Sigmoid colon (tissue), 7 donors: ENCODE measurements around the gene G3BP1. TPM values are rescaled to one million over a fixed set of nuclear protein-coding genes. Genes with fewer than 3 reads are reported as not detected.
"Not testable (repeated sequence)": the region's sequence is repeated elsewhere in the genome, so short reads cannot be mapped to it uniquely, and the experiment has no call there.

ENCODE experiments used
- DNase-seq: peaks from one replicate; pipeline ENCODE4 v3.0.0-alpha.2; 2019
- H3K27ac ChIP-seq, 4 donors: fragments of 200-600 bp; sonication (generic); one replicate each; pipeline ENCODE4 v1.5.1; 2016 to 2019; ENCODE audit warnings: mild to moderate bottlenecking in 1 of 4
- H3K27me3 ChIP-seq, 3 donors: fragments of 200-600 bp; sonication (generic); one replicate each; pipeline ENCODE4 v1.5.1; 2019; ENCODE audit warnings: mild to moderate bottlenecking in 1 of 3
- H3K36me3 ChIP-seq, 4 donors: fragments of 200-600 bp; sonication (generic); one replicate each; pipeline ENCODE4 v1.5.1; 2016 to 2019
- H3K4me1 ChIP-seq, 4 donors: fragments of 200-600 bp; sonication (generic); one replicate each; pipeline ENCODE4 v1.5.1; 2017 to 2019
- H3K4me3 ChIP-seq, 4 donors: fragments of 200-600 bp; sonication (generic); one replicate each; pipeline ENCODE4 v1.5.1; 2017 to 2019; ENCODE audit warnings: mild to moderate bottlenecking in 2 of 4, moderate library complexity in 1 of 4
- H3K9me3 ChIP-seq, 4 donors: fragments of 200-600 bp in 3 of 4; sonication (generic) in 3 of 4; one replicate each; pipeline versions ENCODE4 v1.5.1 to v1.6.1; 2013 to 2019
- CTCF ChIP-seq, 4 experiments: fragments of 450-650 bp in 3 of 4; fragments of 200-600 bp in 1 of 4; IDR thresholded peaks; one replicate each; pipeline ENCODE4 v1.5.1; 2016 to 2019; ENCODE audit warnings: antibody characterized with exemption in 4 of 4, mild to moderate bottlenecking in 3 of 4, moderate library complexity in 2 of 4
- EP300 ChIP-seq, 4 donors: sonication (generic); formaldehyde crosslinking; IDR thresholded peaks; one replicate each; pipeline ENCODE4 v1.6.1; 2017; ENCODE audit warnings: antibody characterized with exemption in 4 of 4
- POLR2A ChIP-seq, 2 donors: fragments of 450-650 bp; IDR thresholded peaks; one replicate each; pipeline ENCODE4 v1.6.1; 2016; ENCODE audit warnings: antibody characterized with exemption in 2 of 2, mild to moderate bottlenecking in 2 of 2, moderate library complexity in 2 of 2
- POLR2AphosphoS5 ChIP-seq, 4 donors: sonication (generic); formaldehyde crosslinking; IDR thresholded peaks; one replicate each; pipeline ENCODE4 v1.6.1; 2017; ENCODE audit warnings: antibody characterized with exemption in 4 of 4
- WGBS, 2 donors: extraction: QIAGEN DNeasy Blood & Tissue Kit; methylation state at CpG; one replicate each; pipeline ENCODE4 v1.1.7; 2013; 5-methylcytosine and 5-hydroxymethylcytosine counted together
- intact Hi-C: fragments of 100-400 bp; cut with DNase I; formaldehyde crosslinking; loops from one replicate; pipeline ENCODE4 v1.15.1; 2023
- polyA plus RNA-seq, 3 donors: library from polyadenylated mRNA; stranded (reverse); fragments of 200-250 nt; gene quantifications; one replicate each; pipeline ENCODE4 v1.2.3, GENCODE V29; 2013
- total RNA-seq, 4 donors: library from RNA; depleted of rRNA; stranded (reverse); fragments of >200 nt; gene quantifications; one replicate each; pipeline ENCODE4 v1.1.0, GENCODE V29; 2016
- donor health status: healthy with polysubstance abuse.
- donor health status: Bipolar disorder and iron deficiency.
- donor health status: healthy.

G3BP1 gene
- total and polyA plus RNA-seq, 7 donors = 16.8 to 158 (median 68.5) TPM

GRCh38 chr5:151780348-151780747, 8.6 kb downstream of the G3BP1 start:
- H3K27me3 ChIP-seq = no peaks in the 10 kb centered on the region
- no peak for DNase-seq
- peaks cover 0 to 88% (median 59%) of the 10 kb centered on the region in 4 donors for H3K4me1 ChIP-seq
- TF ChIP-seq CTCF (IDR thresholded peaks at IDR 0.05) = no peak
- no peak for TF ChIP-seq POLR2A (IDR thresholded peaks at IDR 0.05)
- no peak for TF ChIP-seq POLR2AphosphoS5 (IDR thresholded peaks at IDR 0.05)
- no peak for TF ChIP-seq EP300 (IDR thresholded peaks at IDR 0.05)
- intact Hi-C loops = no loop called here
- peaks cover 0 to 4% (median 0%) of the 10 kb centered on the region in 4 donors for H3K36me3 ChIP-seq
- no peak overlapping the region for H3K27ac ChIP-seq
- no peaks in the 10 kb centered on the region for H3K9me3 ChIP-seq
- no peak overlapping the region for H3K4me3 ChIP-seq
- WGBS, 2 donors = 93% methylated on average over 11 of the region's 11 CpGs

GRCh38 chr5:151781201-151781600, 9.4 kb downstream of the G3BP1 start:
- TF ChIP-seq EP300 (IDR thresholded peaks at IDR 0.05) = no peak
- no peak for TF ChIP-seq POLR2AphosphoS5 (IDR thresholded peaks at IDR 0.05)
- no peak for TF ChIP-seq POLR2A (IDR thresholded peaks at IDR 0.05)
- TF ChIP-seq CTCF (IDR thresholded peaks at IDR 0.05) = no peak
- Histone ChIP-seq H3K4me3 (no peak overlapping the region), H3K4me1 (peaks cover 0 to 88% (median 54%) of the 10 kb centered on the region in 4 donors), H3K27me3 (no peaks in the 10 kb centered on the region), H3K27ac (no peak overlapping the region), H3K36me3 (peaks cover 0 to 4% (median 0%) of the 10 kb centered on the region in 4 donors), H3K9me3 (no peaks in the 10 kb centered on the region)
- 45 to 53% methylated on average over 1 of the region's 1 CpG for WGBS, 2 donors
- no peak for DNase-seq
- intact Hi-C loops = no loop called here

- H3K4me3 ChIP-seq, DNase-seq, H3K27ac ChIP-seq, H3K27me3 ChIP-seq, H3K9me3 ChIP-seq, intact Hi-C loops: not testable (repeated sequence)
- 93 to 96% methylated on average over 16 of the region's 16 CpGs for WGBS, 2 donors
- Histone ChIP-seq H3K4me1 (peaks cover 0 to 68% (median 39%) of the 10 kb centered on the region in 4 donors), H3K36me3 (peaks cover 0 to 22% (median 1%) of the 10 kb centered on the region in 4 donors)
These were observed 11.9 kb downstream of the G3BP1 start for GRCh38 chr5:151783664-151784063.

- Histone ChIP-seq H3K27ac (no peak overlapping the region), H3K4me3 (no peak overlapping the region), H3K4me1 (peaks cover 0 to 68% (median 34%) of the 10 kb centered on the region in 4 donors), H3K36me3 (peaks cover 0 to 26% (median 1%) of the 10 kb centered on the region in 4 donors), H3K9me3 (no peaks in the 10 kb centered on the region), H3K27me3 (no peaks in the 10 kb centered on the region)
- intact Hi-C loops = no loop called here
- 67 to 68% methylated on average over 3 of the region's 3 CpGs for WGBS, 2 donors
- no peak for TF ChIP-seq EP300 (IDR thresholded peaks at IDR 0.05)
- no peak for TF ChIP-seq POLR2AphosphoS5 (IDR thresholded peaks at IDR 0.05)
- no peak for TF ChIP-seq POLR2A (IDR thresholded peaks at IDR 0.05)
- no peak for TF ChIP-seq CTCF (IDR thresholded peaks at IDR 0.05)
- DNase-seq = no peak
These were observed 12.4 kb downstream of the G3BP1 start for GRCh38 chr5:151784141-151784540.

GRCh38 chr5:151786468-151786867, 14.7 kb downstream of the G3BP1 start:
- Histone ChIP-seq H3K27me3 (no peaks in the 10 kb centered on the region), H3K4me3 (no peak overlapping the region), H3K4me1 (peaks cover 0 to 45% (median 18%) of the 10 kb centered on the region in 4 donors), H3K36me3 (peaks cover 3 to 50% (median 6%) of the 10 kb centered on the region in 4 donors), H3K9me3 (no peaks in the 10 kb centered on the region), H3K27ac (no peak overlapping the region)
- TF ChIP-seq CTCF (IDR thresholded peaks at IDR 0.05) = no peak
- no peak for TF ChIP-seq EP300 (IDR thresholded peaks at IDR 0.05)
- intact Hi-C loops = no loop called here
- 67 to 83% methylated on average over 4 of the region's 4 CpGs for WGBS, 2 donors
- DNase-seq = no peak
